Measurements from ENCODE around the gene TACC3. TPM values are rescaled to one million over a fixed set of nuclear protein-coding genes. Genes with fewer than 3 reads are reported as not detected.

TACC3 gene
- total RNA-seq, 4 donors from 2014 or later = 14.9 to 41.3 (median 19.6) TPM

- intact Hi-C loops (cut with DNase I) = no loop called here
- Histone ChIP-seq H3K27me3 (no peaks in the 10 kb centered on the region), H3K36me3 (peaks cover 17 to 96% (median 34%) of the 10 kb centered on the region in 3 donors), H3K27ac (no peak overlapping the region), H3K4me1 (no peaks in the 10 kb centered on the region), H3K9me3 (peaks cover 0 to 30% (median 24%) of the 10 kb centered on the region in 3 donors), H3K4me3 (no peak overlapping the region)
- 91 to 100% methylated on average over 5 to 7 of the region's 15 CpGs for WGBS, 2 donors
- no peak for TF ChIP-seq CTCF (IDR thresholded peaks at IDR 0.05)
- no peak for DNase-seq
Observed at GRCh38 chr4:1737666-1738065, 16.3 kb downstream of the TACC3 start.

- 100% methylated on average over 2 of the region's 4 CpGs; no CpG with 5 or more reads in 1 of the 2 donors for WGBS, 2 donors
- Histone ChIP-seq H3K27me3 (no peaks in the 10 kb centered on the region), H3K36me3 (peaks cover 17 to 91% (median 34%) of the 10 kb centered on the region in 3 donors)
Observed at GRCh38 chr4:1738410-1738809, 17.1 kb downstream of the TACC3 start.

GRCh38 chr4:1739358-1739757 is 18.0 kb downstream of the TACC3 start:
- peaks cover 0 to 30% (median 24%) of the 10 kb centered on the region in 3 donors for H3K9me3 ChIP-seq
- peaks cover 17 to 94% (median 34%) of the 10 kb centered on the region in 3 donors for H3K36me3 ChIP-seq
- intact Hi-C loops (cut with DNase I) = no loop called here
- H3K27ac ChIP-seq = no peak overlapping the region
- no peak for DNase-seq
- no peaks in the 10 kb centered on the region for H3K27me3 ChIP-seq
- H3K4me1 ChIP-seq = no peaks in the 10 kb centered on the region
- TF ChIP-seq POLR2A (IDR thresholded peaks at IDR 0.05) = no peak
- TF ChIP-seq CTCF (IDR thresholded peaks at IDR 0.05) = no peak
- H3K4me3 ChIP-seq = no peak overlapping the region
- 92 to 97% methylated on average over 2 to 5 of the region's 9 CpGs for WGBS, 2 donors

More at GRCh38 chr4:1738410-1738809, 17.1 kb downstream of the TACC3 start:
- no peak overlapping the region for H3K27ac ChIP-seq
- intact Hi-C loops (cut with DNase I) = no loop called here
- TF ChIP-seq POLR2A (IDR thresholded peaks at IDR 0.05) (no peak), CTCF (IDR thresholded peaks at IDR 0.05) (no peak)
- DNase-seq = no peak
- peaks cover 0 to 30% (median 24%) of the 10 kb centered on the region in 3 donors for H3K9me3 ChIP-seq
- H3K4me3 ChIP-seq = no peak overlapping the region
- no peaks in the 10 kb centered on the region for H3K4me1 ChIP-seq

GRCh38 chr4:1740021-1740545 is 18.8 kb downstream of the TACC3 start:
- H3K36me3 ChIP-seq = peaks cover 17 to 94% (median 34%) of the 10 kb centered on the region in 3 donors
- 97 to 100% methylated on average over 1 to 6 of the region's 22 CpGs for WGBS, 2 donors
- H3K9me3 ChIP-seq = peaks cover 0 to 30% (median 24%) of the 10 kb centered on the region in 3 donors
- H3K27me3 ChIP-seq = no peaks in the 10 kb centered on the region
- intact Hi-C loops (cut with DNase I) = no loop called here
- no peak for DNase-seq
- no peak overlapping the region for H3K27ac ChIP-seq
- no peak overlapping the region for H3K4me3 ChIP-seq
- no peaks in the 10 kb centered on the region for H3K4me1 ChIP-seq
- TF ChIP-seq POLR2A (IDR thresholded peaks at IDR 0.05) (no peak), CTCF (IDR thresholded peaks at IDR 0.05) (no peak)

- Histone ChIP-seq H3K27ac (no peak overlapping the region), H3K4me1 (peaks cover 0 to 1% (median 0%) of the 10 kb centered on the region in 3 donors), H3K9me3 (peaks cover 0 to 30% (median 24%) of the 10 kb centered on the region in 3 donors), H3K4me3 (no peak overlapping the region), H3K27me3 (peaks cover 0 to under 1% (median 0%) of the 10 kb centered on the region in 4 donors), H3K36me3 (peaks cover 17 to 84% (median 25%) of the 10 kb centered on the region in 3 donors)
- DNase-seq = no peak
- 70 to 100% methylated on average over 2 to 4 of the region's 17 CpGs for WGBS, 2 donors
- no peak for TF ChIP-seq CTCF (IDR thresholded peaks at IDR 0.05)
- no peak for TF ChIP-seq POLR2A (IDR thresholded peaks at IDR 0.05)
- intact Hi-C loops (cut with DNase I) = no loop called here
Observed at GRCh38 chr4:1741208-1741607, 19.9 kb downstream of the TACC3 start.

Measured in esophagus squamous epithelium (tissue), 5 donors.